HepG2 (cell line): Measurements from ENCODE around the gene NUDT6. TPM values are rescaled to one million over a fixed set of nuclear protein-coding genes. Genes with fewer than 3 reads are reported as not detected.

Source experiments
- ATAC-seq: fragments of 200-7000 bp; cut with Tn5 transposase; 3 replicates; pipeline ENCODE4 v1.9.1; 2020; ENCODE audit warnings: mild to moderate bottlenecking, moderate library complexity
- BruUV-seq: library from RNA; stranded (reverse); fragments of 400-500 nt; replicated peaks from 2 replicates; lab custom pipeline; 2021; lab: Mats Ljungman, UMichigan
- CTCF ChIA-PET: fragments of 300-600 bp; formaldehyde crosslinking; extraction: SDS; loops from one replicate; lab custom pipeline; 2021; ENCODE audit warnings: low total read pairs, inconsistent platforms, low intra/inter-chr PET ratio; lab: Yijun Ruan, JAX
- POLR2A ChIA-PET: fragments of 350-600 bp; sonication (Branson Sonifier 250); formaldehyde crosslinking; loops from one replicate; lab custom pipeline; 2020; ENCODE audit warnings: antibody characterized with exemption, inconsistent platforms; lab: Yijun Ruan, JAX
- DNase-seq: peaks from one replicate; pipeline ENCODE4 v3.0.0-alpha.2; 2015; ENCODE audit warnings: low spot score
- FAIRE-seq: peaks from 3 replicates; lab custom pipeline; 2011; peaks lifted over from hg19 to GRCh38; lab: Jason Lieb, UNC
- H2AFZ ChIP-seq: one replicate; pipeline ENCODE4 v1.6.1; 2011; ENCODE audit warnings: low read length, inconsistent platforms
- H3K27ac ChIP-seq: fragments of 300-600 bp; 3 replicates; pipeline ENCODE4 v1.8.0; 2011; ENCODE audit warnings: mixed run types, mild to moderate bottlenecking, mixed read lengths, low read length, inconsistent platforms; ENCODE audit not compliant: insufficient read depth; ENCODE audit errors: extremely low read length
- H3K27me3 ChIP-seq, 2 experiments: fragments of 200-600 bp in 1 of 2; 2 replicates in 1 of 2; 3 replicates in 1 of 2; pipeline versions ENCODE4 v1.6.0 to v1.8.0; 2011; ENCODE audit warnings: low read length in 2 of 2, mild to moderate bottlenecking in 2 of 2, moderate library complexity in 2 of 2, inconsistent platforms in 1 of 2; ENCODE audit not compliant: insufficient read depth in 2 of 2, control insufficient read depth in 1 of 2
- H3K36me3 ChIP-seq, 2 experiments: fragments of 200-600 bp in 1 of 2; replicated peaks in 1 of 2; 2 replicates in 1 of 2; 3 replicates in 1 of 2; pipeline versions ENCODE4 v1.5.1 to v1.8.0; 2011; ENCODE audit warnings: low read length in 2 of 2, inconsistent platforms in 1 of 2; ENCODE audit not compliant: insufficient read depth in 2 of 2, control insufficient read depth in 1 of 2
- H3K4me1 ChIP-seq: 2 replicates; pipeline ENCODE4 v1.5.1; 2012; ENCODE audit warnings: low read length, inconsistent platforms; ENCODE audit not compliant: insufficient read depth
- H3K4me2 ChIP-seq: 2 replicates; pipeline ENCODE4 v1.6.0; 2011; ENCODE audit warnings: low read depth, low read length, inconsistent platforms
- H3K4me3 ChIP-seq, 3 experiments: fragments of 200-600 bp in 1 of 3; sonication (generic), shearing (Covaris generic) in 1 of 3; replicated peaks in 1 of 3; 2 replicates each; pipeline ENCODE4 v1.5.1; 2011 to 2016; ENCODE audit warnings: low read length in 3 of 3, inconsistent platforms in 2 of 3, low read depth in 2 of 3, mild to moderate bottlenecking in 2 of 3, control low read depth in 1 of 3, mixed read lengths in 1 of 3; ENCODE audit not compliant: insufficient read depth in 1 of 3
- H3K79me2 ChIP-seq: one replicate; pipeline ENCODE4 v1.6.1; 2011; ENCODE audit warnings: low read length, inconsistent platforms; ENCODE audit not compliant: insufficient read depth
- H3K9ac ChIP-seq: 2 replicates; pipeline ENCODE4 v1.6.0; 2011; ENCODE audit warnings: mild to moderate bottlenecking, low read depth, low read length, inconsistent platforms; ENCODE audit not compliant: insufficient read depth
- H3K9me3 ChIP-seq: 2 replicates; pipeline ENCODE4 v1.5.1; 2012; ENCODE audit warnings: mild to moderate bottlenecking, low read length
- H4K20me1 ChIP-seq: 2 replicates; pipeline ENCODE4 v1.6.0; 2011; ENCODE audit warnings: inconsistent platforms, mild to moderate bottlenecking, low read length, moderate library complexity; ENCODE audit not compliant: insufficient read depth
- ELF4 ChIP-seq: sonication (generic); formaldehyde crosslinking; IDR thresholded peaks from 2 replicates; pipeline ENCODE4 v1.5.0; 2020; ENCODE audit warnings: missing genetic modification reagents, mild to moderate bottlenecking, moderate library complexity, borderline replicate concordance
- FOXJ3 ChIP-seq: sonication (generic); formaldehyde crosslinking; IDR thresholded peaks from 2 replicates; pipeline ENCODE4 v1.4.0; 2020; ENCODE audit warnings: missing genetic modification reagents, mild to moderate bottlenecking, borderline replicate concordance
- MATR3 ChIP-seq: sonication (generic); formaldehyde crosslinking; IDR thresholded peaks from 2 replicates; pipeline ENCODE4 v1.4.0; 2020; ENCODE audit warnings: missing genetic modification reagents
- NCOR1 ChIP-seq: fragments of 200-600 bp; sonication (generic); IDR thresholded peaks from 2 replicates; pipeline ENCODE4 v1.7.0; 2017; ENCODE audit warnings: antibody characterized with exemption, low read length, borderline replicate concordance
- NFIC ChIP-seq: IDR thresholded peaks from 2 replicates; pipeline ENCODE4 v1.6.1; 2012; ENCODE audit warnings: mild to moderate bottlenecking, low read length, inconsistent platforms
- RCOR2 ChIP-seq: IDR thresholded peaks from 2 replicates; pipeline ENCODE4 v1.6.1; 2016; ENCODE audit warnings: missing biosample characterization, missing genetic modification reagents
- SMAD9 ChIP-seq: sonication (generic); formaldehyde crosslinking; IDR thresholded peaks from 2 replicates; pipeline ENCODE4 v1.5.1; 2020; ENCODE audit warnings: mild to moderate bottlenecking, missing genetic modification reagents
- STAT5B ChIP-seq: sonication (generic); formaldehyde crosslinking; IDR thresholded peaks from 2 replicates; pipeline ENCODE4 v1.4.0; 2020; ENCODE audit warnings: missing genetic modification reagents
- ZKSCAN8 ChIP-seq: IDR thresholded peaks from 2 replicates; pipeline ENCODE4 v1.6.1; 2016; ENCODE audit warnings: borderline replicate concordance, missing genetic modification reagents, missing compliant biosample characterization
- ZNF530 ChIP-seq: sonication (generic); formaldehyde crosslinking; IDR thresholded peaks from 2 replicates; pipeline ENCODE4 v1.5.0; 2020; ENCODE audit warnings: low read depth, mild to moderate bottlenecking, missing genetic modification reagents
- ZNF839 ChIP-seq: sonication (generic); formaldehyde crosslinking; IDR thresholded peaks from 2 replicates; pipeline ENCODE4 v1.4.0; 2020; ENCODE audit warnings: missing genetic modification reagents, mild to moderate bottlenecking, borderline replicate concordance
- ZSCAN20 ChIP-seq: sonication (generic); formaldehyde crosslinking; IDR thresholded peaks from 2 replicates; pipeline ENCODE4 v1.4.0; 2020; ENCODE audit warnings: missing genetic modification reagents, mild to moderate bottlenecking, borderline replicate concordance
- WGBS: methylation state at CpG from one replicate; pipeline ENCODE4 v1.1.6; 2017; ENCODE audit warnings: low lambda C conversion rate; 5-methylcytosine and 5-hydroxymethylcytosine counted together
- in situ Hi-C: cut with HindIII; loops from 2 replicates; pipeline ENCODE4 v1.10.0; 2017; ENCODE audit warnings: low pct_unique_long_range_greater_than_20kb; ENCODE audit not compliant: extremely low pct_ligation_motif_present
- intact Hi-C: fragments of 100-400 bp; cut with micrococcal nuclease; formaldehyde crosslinking; loops from one replicate; pipeline ENCODE4 v1.10.0; 2022; ENCODE audit not compliant: unreplicated experiment
- polyA plus RNA-seq, 8 experiments: library from polyadenylated mRNA; depleted of rRNA in 3 of 8; stranded (reverse) in 7 of 8; unstranded in 1 of 8; fragments of >200 nt; fragmentation: Illumina TruSeq in 4 of 8; extraction: Trizol in 4 of 8; gene quantifications; 2 replicates each; pipeline versions ENCODE4 v1.2.1 to v1.2.3, GENCODE V29; 2011 to 2016; ENCODE audit warnings: low read depth in 4 of 8, missing spikeins in 1 of 8, mixed read lengths in 1 of 8; ENCODE audit not compliant: insufficient read depth in 1 of 8
- total RNA-seq, 5 experiments: library from RNA; depleted of rRNA; stranded (reverse); fragments of >200 nt; fragmentation: Illumina TruSeq; extraction: Trizol; gene quantifications; 2 replicates each; pipeline ENCODE4 v1.2.3, GENCODE V29; 2016; ENCODE audit warnings: low read depth in 1 of 5
- TF ChIP-seq, protein P1 (sequence below): sonication (generic); formaldehyde crosslinking; IDR thresholded peaks from 2 replicates; pipeline ENCODE4 v1.8.1; 2023; ENCODE audit warnings: mild to moderate bottlenecking, missing genetic modification reagents

NUDT6 gene
- total and polyA plus RNA-seq, 2 of the 13 experiments (the other 11 are each of a cell fraction or from before 2014, with no cell fraction given), result 4.8 to 8.3 TPM

DNA sequence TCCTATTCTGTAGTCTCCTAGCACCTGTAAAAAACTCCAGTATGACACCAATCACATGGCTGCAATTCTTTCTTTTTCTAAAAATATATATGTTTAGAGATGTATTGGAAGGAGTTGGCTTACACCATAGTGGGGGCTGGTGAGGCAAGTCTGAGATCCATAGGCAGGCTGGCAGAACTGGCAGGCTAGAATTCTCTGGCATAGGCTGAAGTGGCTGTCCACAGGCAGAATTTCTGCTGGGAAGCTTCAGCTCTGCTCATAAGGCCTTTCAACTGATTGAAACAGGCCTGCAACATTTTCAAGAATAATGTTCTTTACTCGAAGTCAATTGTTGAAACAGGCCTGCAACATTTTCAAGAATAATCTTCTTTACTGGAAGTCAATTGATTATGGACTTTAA is 58.8 kb downstream of the NUDT6 start:
- Histone ChIP-seq H3K27ac (no peak overlapping the region), H3K27me3 (no peaks in the 10 kb centered on the region), H3K4me2 (no peak overlapping the region)
- in situ Hi-C loops, result no loop called here
- no TSS peak for BruUV-seq
- DNase-seq, result no peak
- no peak for TF ChIP-seq ELF4
- no peak for TF ChIP-seq NCOR1
- no peak for TF ChIP-seq ZKSCAN8 (CRISPR knock-in tag)
- no peak for TF ChIP-seq RCOR2 (CRISPR knock-in tag)
- TF ChIP-seq, protein P1, sequence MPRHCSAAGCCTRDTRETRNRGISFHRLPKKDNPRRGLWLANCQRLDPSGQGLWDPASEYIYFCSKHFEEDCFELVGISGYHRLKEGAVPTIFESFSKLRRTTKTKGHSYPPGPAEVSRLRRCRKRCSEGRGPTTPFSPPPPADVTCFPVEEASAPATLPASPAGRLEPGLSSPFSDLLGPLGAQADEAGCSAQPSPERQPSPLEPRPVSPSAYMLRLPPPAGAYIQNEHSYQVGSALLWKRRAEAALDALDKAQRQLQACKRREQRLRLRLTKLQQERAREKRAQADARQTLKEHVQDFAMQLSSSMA, result no peak
- TF ChIP-seq SMAD9 (CRISPR knock-in tag), result no peak
- TF ChIP-seq STAT5B, result no peak
- TF ChIP-seq FOXJ3 (CRISPR knock-in tag), result no peak
- TF ChIP-seq ZSCAN20, result no peak
- no peak for TF ChIP-seq MATR3 (CRISPR knock-in tag)
- no peak for TF ChIP-seq NFIC
- TF ChIP-seq ZNF839 (CRISPR knock-in tag), result no peak
- no peak for TF ChIP-seq ZNF530 (CRISPR knock-in tag)
- TF ChIP-seq, all 625 proteins: peak for 0
- WGBS, result 8% methylated on average over 1 of the region's 1 CpG
- no peak overlapping the region for H3K4me3 ChIP-seq
- H3K36me3 ChIP-seq, result no peaks in the 10 kb centered on the region
- FAIRE-seq, result no peak
- H3K79me2 ChIP-seq, result no peaks in the 10 kb centered on the region
- intact Hi-C loops, result no loop called here
- H3K9ac ChIP-seq, result no peak overlapping the region
- ChIA-PET POLR2A (no interaction called here), CTCF (no interaction called here)
- H4K20me1 ChIP-seq, result no peaks in the 10 kb centered on the region
- H2AFZ ChIP-seq, result no peak overlapping the region
- no peaks in the 10 kb centered on the region for H3K4me1 ChIP-seq
- no peaks in the 10 kb centered on the region for H3K9me3 ChIP-seq
- ATAC-seq, result no peak
